CD14-positive monocyte (primary cell): ENCODE results near the gene WDR48. TPM values are rescaled to one million over a fixed set of nuclear protein-coding genes. Genes with fewer than 3 reads are reported as not detected.

Experiments used
- DNase-seq, 3 donors: peaks; one replicate each; pipeline ENCODE4 v3.0.0-alpha.2; 2011 to 2022
- H2AFZ ChIP-seq: 2 replicates; pipeline ENCODE4 v1.6.0; 2012; ENCODE audit warnings: mild to moderate bottlenecking, low read depth, low read length, inconsistent platforms; ENCODE audit not compliant: insufficient read depth, poor library complexity, severe bottlenecking
- H3K27ac ChIP-seq, 2 donors: 1 replicate in 1 of 2; 2 replicates in 1 of 2; pipeline ENCODE4 v1.5.1; 2012 to 2013; ENCODE audit warnings: low read length in 2 of 2, control low read depth in 1 of 2, inconsistent platforms in 1 of 2, low read depth in 1 of 2, mild to moderate bottlenecking in 1 of 2
- H3K27me3 ChIP-seq, 2 donors: one replicate each; pipeline versions ENCODE4 v1.6.0 to v1.6.1; 2011 to 2013; ENCODE audit warnings: low read length in 2 of 2; ENCODE audit not compliant: control insufficient read depth in 2 of 2, insufficient read depth in 2 of 2
- H3K36me3 ChIP-seq, 2 donors: replicated peaks in 1 of 2; 1 replicate in 1 of 2; 2 replicates in 1 of 2; pipeline versions ENCODE4 v1.5.1 to v1.6.1; 2012 to 2013; ENCODE audit warnings: low read length in 2 of 2, control low read depth in 1 of 2, inconsistent platforms in 1 of 2, mild to moderate bottlenecking in 1 of 2; ENCODE audit not compliant: insufficient read depth in 2 of 2, control insufficient read depth in 1 of 2
- H3K4me1 ChIP-seq, 2 donors: 1 replicate in 1 of 2; 2 replicates in 1 of 2; pipeline versions ENCODE4 v1.5.1 to v1.6.1; 2012 to 2013; ENCODE audit warnings: low read length in 2 of 2, control low read depth in 1 of 2, inconsistent platforms in 1 of 2, mild to moderate bottlenecking in 1 of 2, moderate library complexity in 1 of 2; ENCODE audit not compliant: insufficient read depth in 2 of 2, control insufficient read depth in 1 of 2
- H3K4me2 ChIP-seq: replicated peaks from 2 replicates; pipeline ENCODE3; 2012; ENCODE audit warnings: low read length, moderate library complexity, mild to moderate bottlenecking; ENCODE audit not compliant: poor library complexity, severe bottlenecking; ENCODE audit errors: extremely low read depth
- H3K4me3 ChIP-seq, 3 experiments: fragments of 200-600 bp in 1 of 3; sonication (generic) in 1 of 3; replicated peaks in 1 of 3; 1 replicate in 2 of 3; 2 replicates in 1 of 3; pipeline ENCODE4 v1.5.1; 2011 to 2013; ENCODE audit warnings: low read length in 3 of 3, mild to moderate bottlenecking in 3 of 3, control low read depth in 2 of 3, low read depth in 2 of 3, inconsistent platforms in 1 of 3, moderate library complexity in 1 of 3
- H3K79me2 ChIP-seq: 2 replicates; pipeline ENCODE4 v1.6.0; 2012; ENCODE audit warnings: mild to moderate bottlenecking, control low read depth, inconsistent platforms, low read length, moderate library complexity; ENCODE audit not compliant: insufficient read depth
- H3K9ac ChIP-seq: 2 replicates; pipeline ENCODE4 v1.6.0; 2017; ENCODE audit warnings: low read length, mild to moderate bottlenecking; ENCODE audit not compliant: insufficient read depth, poor library complexity, severe bottlenecking
- H3K9me3 ChIP-seq, 2 donors: replicated peaks in 1 of 2; 1 replicate in 1 of 2; 2 replicates in 1 of 2; pipeline versions ENCODE4 v1.5.1 to v1.6.1; 2012 to 2013; ENCODE audit warnings: low read length in 2 of 2, control low read depth in 1 of 2; ENCODE audit not compliant: control insufficient read depth in 1 of 2, insufficient read depth in 1 of 2
- H4K20me1 ChIP-seq: 2 replicates; pipeline ENCODE4 v1.6.0; 2012; ENCODE audit warnings: mild to moderate bottlenecking, low read length, control low read depth, moderate library complexity; ENCODE audit not compliant: insufficient read depth
- H3K27ac Mint-ChIP-seq, 7 donors: one replicate each; pipeline ENCODE4 v1.8.0; 2020; ENCODE audit warnings: mild to moderate bottlenecking in 7 of 7, mixed read lengths in 7 of 7, moderate library complexity in 6 of 7, inconsistent platforms in 2 of 7
- H3K27me3 Mint-ChIP-seq, 3 donors: one replicate each; pipeline ENCODE4 v1.8.0; 2021 to 2022; ENCODE audit warnings: low read depth in 3 of 3, mild to moderate bottlenecking in 3 of 3, mixed read lengths in 3 of 3, moderate library complexity in 3 of 3, inconsistent platforms in 1 of 3
- H3K36me3 Mint-ChIP-seq, 2 donors: one replicate each; pipeline ENCODE4 v1.8.0; 2020; ENCODE audit warnings: mixed read lengths in 2 of 2, inconsistent platforms in 1 of 2, mild to moderate bottlenecking in 1 of 2
- H3K4me1 Mint-ChIP-seq: one replicate; pipeline ENCODE4 v1.8.0; 2020; ENCODE audit warnings: mild to moderate bottlenecking, mixed read lengths
- H3K4me3 Mint-ChIP-seq, 2 donors: one replicate each; pipeline ENCODE4 v1.8.0; 2020; ENCODE audit warnings: mild to moderate bottlenecking in 2 of 2, mixed read lengths in 2 of 2, moderate library complexity in 1 of 2
- H3K9me3 Mint-ChIP-seq, 7 donors: one replicate each; pipeline ENCODE4 v1.8.0; 2020 to 2022; ENCODE audit warnings: mixed read lengths in 7 of 7, mild to moderate bottlenecking in 6 of 7, moderate library complexity in 6 of 7, inconsistent platforms in 2 of 7
- CTCF ChIP-seq: fragments of 200-600 bp; IDR thresholded peaks from one replicate; pipeline ENCODE4 v1.8.0; 2022; ENCODE audit warnings: antibody characterized with exemption, mild to moderate bottlenecking
- WGBS: methylation state at CpG from one replicate; pipeline ENCODE4 v1.1.5; 2013; ENCODE audit warnings: missing lambda C conversion rate; ENCODE audit not compliant: insufficient coverage; 5-methylcytosine and 5-hydroxymethylcytosine counted together
- intact Hi-C, 2 donors: fragments of 100-400 bp; cut with micrococcal nuclease; formaldehyde crosslinking; loops; one replicate each; pipeline versions ENCODE4 v1.15.0 to v1.15.1; 2023
- polyA plus RNA-seq, 3 donors: library from polyadenylated mRNA; depleted of rRNA in 1 of 3; unstranded in 2 of 3; stranded (reverse) in 1 of 3; fragments of 300-500 nt in 2 of 3; fragments of >200 nt in 1 of 3; fragmentation: Illumina TruSeq in 2 of 3; gene quantifications; 1 replicate in 2 of 3; 2 replicates in 1 of 3; pipeline ENCODE4 v1.2.3, GENCODE V29; 2012 to 2021

WDR48 gene
- polyA plus RNA-seq, 3 donors = 15.0 to 22.7 (median 17.1) TPM

- no peak for TF ChIP-seq CTCF
- Mint-ChIP-seq H3K36me3 (peaks cover 0 to 6% of the 10 kb centered on the region in 2 donors), H3K27ac (no peak overlapping the region), H3K4me3 (no peak overlapping the region), H3K27me3 (peaks cover 1 to 3% (median 1%) of the 10 kb centered on the region in 3 donors), H3K4me1 (peaks cover 24% of the 10 kb centered on the region), H3K9me3 (no peaks in the 10 kb centered on the region)
- no peaks in the 10 kb centered on the region for H3K79me2 ChIP-seq
- peaks cover 18% of the 10 kb centered on the region in 2 donors for H3K4me1 ChIP-seq
- H3K9me3 ChIP-seq = no peaks in the 10 kb centered on the region
- no peak overlapping the region for H2AFZ ChIP-seq
- H3K4me2 ChIP-seq = no peak overlapping the region
- H3K9ac ChIP-seq = no peak overlapping the region
- WGBS = 98% methylated on average over 5 of the region's 7 CpGs
- intact Hi-C loops = no loop called here
- no peak for DNase-seq
- H3K27me3 ChIP-seq = no peaks in the 10 kb centered on the region
- no peaks in the 10 kb centered on the region for H3K36me3 ChIP-seq
- no peak overlapping the region for H3K27ac ChIP-seq
- no peak overlapping the region for H3K4me3 ChIP-seq
- no peaks in the 10 kb centered on the region for H4K20me1 ChIP-seq
These were observed 77.1 kb downstream of the WDR48 start for GRCh38 chr3:39128951-39129350.

GRCh38 chr3:39130026-39130425 lies 78.2 kb downstream of the WDR48 start:
- no peaks in the 10 kb centered on the region for H3K79me2 ChIP-seq
- no peaks in the 10 kb centered on the region for H3K36me3 ChIP-seq
- Mint-ChIP-seq H3K27me3 (peaks cover 1 to 2% (median 1%) of the 10 kb centered on the region in 3 donors), H3K4me1 (peaks cover 24% of the 10 kb centered on the region), H3K9me3 (peaks cover 0 to 2% (median 0%) of the 10 kb centered on the region in 7 donors), H3K36me3 (peaks cover 0 to 6% of the 10 kb centered on the region in 2 donors), H3K27ac (no peak overlapping the region), H3K4me3 (no peak overlapping the region)
- no peaks in the 10 kb centered on the region for H4K20me1 ChIP-seq
- no peaks in the 10 kb centered on the region for H3K9me3 ChIP-seq
- no peak overlapping the region for H3K4me2 ChIP-seq
- H3K27ac ChIP-seq = no peak overlapping the region
- DNase-seq = peak in 1 of 3 donors; percentile 12
- intact Hi-C loops = no loop called here
- H3K4me1 ChIP-seq = peaks cover 18% of the 10 kb centered on the region in 2 donors
- no peak for TF ChIP-seq CTCF
- H3K4me3 ChIP-seq = no peak overlapping the region
- H2AFZ ChIP-seq = no peak overlapping the region
- WGBS = 94% methylated on average over 5 of the region's 6 CpGs
- H3K9ac ChIP-seq = no peak overlapping the region
- H3K27me3 ChIP-seq = no peaks in the 10 kb centered on the region
